Mesothelial cell of epicardium (in vitro differentiated cells): ENCODE results near the gene RANBP3L. TPM values are rescaled to one million over a fixed set of nuclear protein-coding genes. Genes with fewer than 3 reads are reported as not detected.

ENCODE experiments used
- DNase-seq, 2 experiments: peaks; one replicate each; pipeline ENCODE4 v3.0.0; 2021; ENCODE audit warnings: low spot score in 2 of 2; ENCODE audit not compliant: unreplicated experiment in 2 of 2
- H3K27ac Mint-ChIP-seq: 2 replicates; pipeline ENCODE4 v1.8.0; 2021; ENCODE audit warnings: mixed read lengths
- H3K27me3 Mint-ChIP-seq: 2 replicates; pipeline ENCODE4 v1.8.0; 2021; ENCODE audit warnings: low read depth, mixed read lengths
- H3K36me3 Mint-ChIP-seq: 2 replicates; pipeline ENCODE4 v1.8.0; 2021; ENCODE audit warnings: mixed read lengths
- H3K4me1 Mint-ChIP-seq: 2 replicates; pipeline ENCODE4 v1.8.0; 2021; ENCODE audit warnings: mixed read lengths
- H3K4me3 Mint-ChIP-seq: 2 replicates; pipeline ENCODE4 v1.8.0; 2021; ENCODE audit warnings: mild to moderate bottlenecking, moderate library complexity, mixed read lengths
- H3K9me3 Mint-ChIP-seq: 2 replicates; pipeline ENCODE4 v1.8.0; 2021; ENCODE audit warnings: mixed read lengths
- CTCF ChIP-seq: fragments of 200-600 bp; sonication (generic); IDR thresholded peaks from one replicate; pipeline ENCODE4 v1.5.0; 2021; ENCODE audit warnings: antibody characterized with exemption; ENCODE audit not compliant: unreplicated experiment
- total RNA-seq: library from RNA; stranded (reverse); gene quantifications from 3 replicates; pipeline ENCODE4 v1.2.1, GENCODE V29; 2021

Gene RANBP3L
- total RNA-seq, 1 donor from 2014 or later, result 1.0 TPM

- no peak overlapping the region for H3K4me3 Mint-ChIP-seq
- H3K27me3 Mint-ChIP-seq, result no peaks in the 10 kb centered on the region
- DNase-seq, result no peak
- H3K9me3 Mint-ChIP-seq, result no peaks in the 10 kb centered on the region
- H3K27ac Mint-ChIP-seq, result no peak overlapping the region
- peaks cover 9% of the 10 kb centered on the region for H3K36me3 Mint-ChIP-seq
- no peak for TF ChIP-seq CTCF
- peaks cover 19% of the 10 kb centered on the region for H3K4me1 Mint-ChIP-seq
Measured at GRCh38 chr5:36230151-36230790, 71.4 kb downstream of the RANBP3L start.

- Mint-ChIP-seq H3K27ac (no peak overlapping the region), H3K36me3 (peaks cover 16% of the 10 kb centered on the region), H3K4me3 (no peak overlapping the region), H3K9me3 (no peaks in the 10 kb centered on the region), H3K4me1 (peaks cover 19% of the 10 kb centered on the region), H3K27me3 (no peaks in the 10 kb centered on the region)
- TF ChIP-seq CTCF, result no peak
- no peak for DNase-seq
Measured at GRCh38 chr5:36228505-36228904, 73.2 kb downstream of the RANBP3L start.

GRCh38 chr5:36227046-36227445 lies 74.7 kb downstream of the RANBP3L start:
- DNase-seq, result no peak
- H3K4me1 Mint-ChIP-seq, result peaks cover 10% of the 10 kb centered on the region
- H3K27ac Mint-ChIP-seq, result no peak overlapping the region
- H3K9me3 Mint-ChIP-seq, result no peaks in the 10 kb centered on the region
- no peaks in the 10 kb centered on the region for H3K27me3 Mint-ChIP-seq
- no peak for TF ChIP-seq CTCF
- H3K4me3 Mint-ChIP-seq, result no peak overlapping the region
- H3K36me3 Mint-ChIP-seq, result peaks cover 16% of the 10 kb centered on the region

GRCh38 chr5:36222620-36223019 lies 79.1 kb downstream of the RANBP3L start:
- H3K36me3 Mint-ChIP-seq, result peaks cover 32% of the 10 kb centered on the region

GRCh38 chr5:36217988-36218387 lies 83.7 kb downstream of the RANBP3L start:
- TF ChIP-seq CTCF, result no peak
- no peak overlapping the region for H3K27ac Mint-ChIP-seq
- H3K4me1 Mint-ChIP-seq, result peaks cover 3% of the 10 kb centered on the region
- peaks cover 32% of the 10 kb centered on the region for H3K36me3 Mint-ChIP-seq
- no peaks in the 10 kb centered on the region for H3K9me3 Mint-ChIP-seq
- no peak for DNase-seq
- H3K27me3 Mint-ChIP-seq, result no peaks in the 10 kb centered on the region
- H3K4me3 Mint-ChIP-seq, result no peak overlapping the region

More at GRCh38 chr5:36222620-36223019, 79.1 kb downstream of the RANBP3L start:
- no peak for DNase-seq
- Mint-ChIP-seq H3K27ac (no peak overlapping the region), H3K4me3 (no peak overlapping the region), H3K9me3 (no peaks in the 10 kb centered on the region), H3K4me1 (peaks cover 3% of the 10 kb centered on the region), H3K27me3 (no peaks in the 10 kb centered on the region)
- no peak for TF ChIP-seq CTCF
